A673 (cell line): ENCODE measurements around the gene VTI1A.

Source experiments
- CTCF ChIP-seq: fragments of 300-800, 200-600 bp; sonication (generic); conservative IDR thresholded peaks from 2 replicates; pipeline ENCODE4 v1.5.1; 2017; ENCODE audit warnings: low read depth, mild to moderate bottlenecking, antibody characterized with exemption, low read length, moderate library complexity, mixed read lengths
- EZH2 ChIP-seq: fragments of 200-600 bp; sonication (generic); IDR thresholded peaks from 2 replicates; pipeline ENCODE4 v1.6.1; 2017; ENCODE audit warnings: borderline replicate concordance, low read depth, mild to moderate bottlenecking, mixed read lengths, antibody characterized with exemption, low read length; ENCODE audit not compliant: poor library complexity, severe bottlenecking

GRCh38 chr10:112766636-112767035 is 319.6 kb downstream of the VTI1A start:
- TF ChIP-seq CTCF (no peak), EZH2 (no peak)
